GM13977 (cell line): Measurements from ENCODE around the gene TGFBR3.

ENCODE experiments used
- DNase-seq: peaks from one replicate; pipeline ENCODE4 v3.0.0; 2012; ENCODE audit warnings: low spot score
- CTCF ChIP-seq: IDR thresholded peaks from 2 replicates; pipeline ENCODE4 v1.5.1; 2012; ENCODE audit warnings: mild to moderate bottlenecking, control low read depth; ENCODE audit not compliant: insufficient read depth; ENCODE audit errors: extremely low read depth, missing control alignments
- in situ Hi-C: fragments of 300-500 bp; cut with MboI; formaldehyde crosslinking; loops from one replicate; pipeline ENCODE4 v1.12.0; 2022; ENCODE audit warnings: low sequenced_read_pairs, low pct_unique_long_range_greater_than_20kb, mixed read lengths, inconsistent platforms; ENCODE audit not compliant: unreplicated experiment

TGFBR3 gene

GRCh38 chr1:91645031-91645430 is 240.9 kb downstream of the TGFBR3 start:
- in situ Hi-C loops: no loop called here

GRCh38 chr1:91643431-91643830 is 242.5 kb downstream of the TGFBR3 start:
- no peak for TF ChIP-seq CTCF

More at GRCh38 chr1:91645031-91645430, 240.9 kb downstream of the TGFBR3 start:
- no peak for DNase-seq
- TF ChIP-seq CTCF: no peak

GRCh38 chr1:91640877-91641526 is 244.9 kb downstream of the TGFBR3 start:
- DNase-seq: no peak
- TF ChIP-seq CTCF: no peak
- in situ Hi-C loops: no loop called here

More at GRCh38 chr1:91643431-91643830, 242.5 kb downstream of the TGFBR3 start:
- no peak for DNase-seq
- in situ Hi-C loops: no loop called here

- in situ Hi-C loops: no loop called here
- no peak for DNase-seq
- no peak for TF ChIP-seq CTCF
Measured at GRCh38 chr1:91637539-91637994, 248.4 kb downstream of the TGFBR3 start.

GRCh38 chr1:91635763-91636162 is 250.2 kb downstream of the TGFBR3 start:
- DNase-seq: no peak
- TF ChIP-seq CTCF: no peak
- in situ Hi-C loops: no loop called here

GRCh38 chr1:91633438-91633837 is 252.5 kb downstream of the TGFBR3 start:
- in situ Hi-C loops: no loop called here
- DNase-seq: no peak

More at GRCh38 chr1:91633438-91633837, 252.5 kb downstream of the TGFBR3 start:
- no peak for TF ChIP-seq CTCF
